Aorta (tissue), 5 donors: Measurements from ENCODE around the gene TMA7B. TPM values are rescaled to one million over a fixed set of nuclear protein-coding genes. Genes with fewer than 3 reads are reported as not detected.
"Not testable (repeated sequence)": the region's sequence is repeated elsewhere in the genome, so short reads cannot be mapped to it uniquely, and the experiment has no call there.

Experiments
- ATAC-seq: fragments of 200-7000 bp; cut with Tn5 transposase; one replicate; pipeline ENCODE4 v1.9.1; 2022; ENCODE audit warnings: moderate library complexity; ENCODE audit not compliant: low FRiP score
- DNase-seq, 2 donors: peaks; one replicate each; pipeline ENCODE4 v3.0.0-alpha.2; 2020
- H3K27ac ChIP-seq, 2 donors: one replicate each; pipeline ENCODE4 v1.5.1; 2013; ENCODE audit warnings: low read length in 2 of 2, mild to moderate bottlenecking in 2 of 2, moderate library complexity in 2 of 2, control low read depth in 1 of 2, inconsistent platforms in 1 of 2, low read depth in 1 of 2
- H3K27me3 ChIP-seq, 2 donors: one replicate each; pipeline ENCODE4 v1.6.1; 2013; ENCODE audit warnings: control low read depth in 1 of 2, low read length in 1 of 2, mild to moderate bottlenecking in 1 of 2, moderate library complexity in 1 of 2; ENCODE audit not compliant: insufficient read depth in 2 of 2, control insufficient read depth in 1 of 2
- H3K36me3 ChIP-seq, 2 donors: one replicate each; pipeline ENCODE4 v1.6.1; 2013; ENCODE audit warnings: control low read depth in 1 of 2, low read length in 1 of 2, mild to moderate bottlenecking in 1 of 2; ENCODE audit not compliant: insufficient read depth in 2 of 2, control insufficient read depth in 1 of 2
- H3K4me1 ChIP-seq, 2 donors: one replicate each; pipeline ENCODE4 v1.6.1; 2013; ENCODE audit warnings: low read length in 2 of 2, control low read depth in 1 of 2, mild to moderate bottlenecking in 1 of 2, moderate library complexity in 1 of 2; ENCODE audit not compliant: insufficient read depth in 2 of 2, control insufficient read depth in 1 of 2
- H3K4me3 ChIP-seq, 2 donors: one replicate each; pipeline ENCODE4 v1.5.1; 2013; ENCODE audit warnings: low read length in 2 of 2, control low read depth in 1 of 2, mild to moderate bottlenecking in 1 of 2
- H3K9me3 ChIP-seq: one replicate; pipeline ENCODE4 v1.6.1; 2013; ENCODE audit warnings: mild to moderate bottlenecking, low read length; ENCODE audit not compliant: control insufficient read depth
- WGBS, 2 donors: extraction: QIAGEN DNeasy Blood & Tissue Kit; methylation state at CpG; one replicate each; pipeline ENCODE4 v1.1.7; 2013; 5-methylcytosine and 5-hydroxymethylcytosine counted together
- intact Hi-C, 2 donors: fragments of 100-400 bp; cut with DNase I; formaldehyde crosslinking; loops; one replicate each; pipeline versions ENCODE4 v1.14.2 to v1.15.0; 2022
- polyA plus RNA-seq, 2 donors: library from polyadenylated mRNA; stranded (reverse); fragments of 200-250 nt; gene quantifications; one replicate each; pipeline ENCODE4 v1.2.3, GENCODE V29; 2013
- total RNA-seq, 2 donors: library from RNA; stranded (reverse); fragmentation: NEBNext Ultra II Directional; extraction: Animal tissue kit (Norgen Biotek cat#: 25700); gene quantifications; one replicate each; pipeline ENCODE4 v1.2.1, GENCODE V29; 2021
- donor health status: healthy with polysubstance abuse.
- donor health status: Bipolar disorder and iron deficiency.
- donor health status: DM: no; HTN: no; CAD: no.
- donor health status: DM: no; HTN: no; CAD: no.
- donor health status: DM: yes; HTN: yes; CAD: no.

TMA7B gene
- total and polyA plus RNA-seq, 4 donors, result 0.39 to 0.42 TPM; not detected in 2

- H3K36me3 ChIP-seq, result no peaks in the 10 kb centered on the region
- no peak overlapping the region for H3K27ac ChIP-seq
- intact Hi-C loops, result no loop called here
Observed at GRCh38 chr22:39992088-39992826, 32.1 kb downstream of the TMA7B start.

GRCh38 chr22:39992894-39993293, 32.7 kb downstream of the TMA7B start:
- ATAC-seq, result not testable (repeated sequence)

More at GRCh38 chr22:39992088-39992826, 32.1 kb downstream of the TMA7B start:
- H3K4me3 ChIP-seq, result no peak overlapping the region
- peak in 1 of 2 donors; percentile 9 for DNase-seq
- H3K9me3 ChIP-seq, result no peaks in the 10 kb centered on the region
- no peaks in the 10 kb centered on the region for H3K27me3 ChIP-seq
- WGBS, 2 donors, result 84 to 85% methylated on average over 5 of the region's 5 CpGs
- no peak for ATAC-seq
- H3K4me1 ChIP-seq, result no peaks in the 10 kb centered on the region

GRCh38 chr22:39994041-39994565, 33.9 kb downstream of the TMA7B start:
- Histone ChIP-seq H3K4me3 (no peak overlapping the region), H3K9me3 (no peaks in the 10 kb centered on the region), H3K27ac (no peak overlapping the region), H3K4me1 (no peaks in the 10 kb centered on the region), H3K36me3 (no peaks in the 10 kb centered on the region), H3K27me3 (no peaks in the 10 kb centered on the region)
- DNase-seq, result peak in 1 of 2 donors; percentile 11
- 43 to 46% methylated on average over 20 of the region's 20 CpGs for WGBS, 2 donors
- intact Hi-C loops, result no loop called here
- no peak for ATAC-seq

More at GRCh38 chr22:39992894-39993293, 32.7 kb downstream of the TMA7B start:
- intact Hi-C loops, H3K4me3 ChIP-seq, H3K4me1 ChIP-seq, H3K9me3 ChIP-seq, H3K36me3 ChIP-seq, H3K27me3 ChIP-seq, H3K27ac ChIP-seq: not testable (repeated sequence)
- peak in 1 of 2 donors; percentile 26 for DNase-seq
- 82 to 87% methylated on average over 7 of the region's 7 CpGs for WGBS, 2 donors

GRCh38 chr22:39994566-39995392, 34.6 kb downstream of the TMA7B start, which contains the start of gene FAM83F:
TSS of gene FAM83F (plus strand) at chr22:39994954. CDS start at chr22:39995043, 89 bp downstream.
- ATAC-seq (peak; percentile 9), DNase-seq (peak in 1 of 2 donors; percentile 74)
- H3K9me3 ChIP-seq, result no peaks in the 10 kb centered on the region
- H3K27me3 ChIP-seq, result no peaks in the 10 kb centered on the region
- no peaks in the 10 kb centered on the region for H3K4me1 ChIP-seq
- no peaks in the 10 kb centered on the region for H3K36me3 ChIP-seq
- H3K27ac ChIP-seq, result no peak within 1 kb of the TSS
- intact Hi-C loops, result no loop called here
- no peak within 1 kb of the TSS for H3K4me3 ChIP-seq
- 4 to 7% methylated on average over 50 to 115 of the region's 115 CpGs for WGBS, 2 donors

GRCh38 chr22:39995393-39996252, 35.4 kb downstream of the TMA7B start:
- Histone ChIP-seq H3K4me3 (no peak overlapping the region), H3K27ac (no peak overlapping the region), H3K36me3 (no peaks in the 10 kb centered on the region), H3K27me3 (no peaks in the 10 kb centered on the region), H3K9me3 (no peaks in the 10 kb centered on the region), H3K4me1 (no peaks in the 10 kb centered on the region)
- intact Hi-C loops, result no loop called here
- DNase-seq (peak in 1 of 2 donors; percentile 57), ATAC-seq (no peak)
- whole genome bisulfite sequencing, 2 donors, result 58 to 63% methylated on average over 35 of the region's 35 CpGs

- 75 to 81% methylated on average over 3 of the region's 3 CpGs for WGBS, 2 donors
- H3K9me3 ChIP-seq, result no peaks in the 10 kb centered on the region
- no peak overlapping the region for H3K4me3 ChIP-seq
- intact Hi-C loops, result no loop called here
- no peak overlapping the region for H3K27ac ChIP-seq
- no peak for ATAC-seq
- H3K4me1 ChIP-seq, result no peaks in the 10 kb centered on the region
- no peak for DNase-seq
- H3K27me3 ChIP-seq, result no peaks in the 10 kb centered on the region
- no peaks in the 10 kb centered on the region for H3K36me3 ChIP-seq
Observed at GRCh38 chr22:39996732-39997131, 36.5 kb downstream of the TMA7B start.

- Histone ChIP-seq H3K4me1 (no peaks in the 10 kb centered on the region), H3K36me3 (no peaks in the 10 kb centered on the region), H3K27me3 (no peaks in the 10 kb centered on the region), H3K4me3 (no peak overlapping the region), H3K9me3 (no peaks in the 10 kb centered on the region), H3K27ac (no peak overlapping the region)
- peak in 1 of 2 donors; percentile 27 for DNase-seq
- ATAC-seq, result no peak
- WGBS, 2 donors, result 72% methylated on average over 3 of the region's 3 CpGs
- intact Hi-C loops, result no loop called here
Observed at GRCh38 chr22:39997421-39997820, 37.2 kb downstream of the TMA7B start.
